T-helper 1 cell treated with Interleukin-12 subunit alpha and Interleukin-12 subunit beta and Interleukin-4 antibody, amounts not matched to agents 30 ng/mL and 1 ng/mL, for 36 hours (primary cell): ENCODE data around the gene SIM2. TPM values are rescaled to one million over a fixed set of nuclear protein-coding genes. Genes with fewer than 3 reads are reported as not detected.

ENCODE experiments used
- intact Hi-C: fragments of 100-400 bp; cut with micrococcal nuclease; formaldehyde crosslinking; loops from one replicate; pipeline ENCODE4 v1.15.1; 2024
- total RNA-seq: library from RNA; stranded (reverse); gene quantifications from 2 replicates; pipeline ENCODE4 v1.2.3, GENCODE V29; 2022

SIM2 gene
- total RNA-seq, 1 donor from 2014 or later: 0.22 TPM

DNA sequence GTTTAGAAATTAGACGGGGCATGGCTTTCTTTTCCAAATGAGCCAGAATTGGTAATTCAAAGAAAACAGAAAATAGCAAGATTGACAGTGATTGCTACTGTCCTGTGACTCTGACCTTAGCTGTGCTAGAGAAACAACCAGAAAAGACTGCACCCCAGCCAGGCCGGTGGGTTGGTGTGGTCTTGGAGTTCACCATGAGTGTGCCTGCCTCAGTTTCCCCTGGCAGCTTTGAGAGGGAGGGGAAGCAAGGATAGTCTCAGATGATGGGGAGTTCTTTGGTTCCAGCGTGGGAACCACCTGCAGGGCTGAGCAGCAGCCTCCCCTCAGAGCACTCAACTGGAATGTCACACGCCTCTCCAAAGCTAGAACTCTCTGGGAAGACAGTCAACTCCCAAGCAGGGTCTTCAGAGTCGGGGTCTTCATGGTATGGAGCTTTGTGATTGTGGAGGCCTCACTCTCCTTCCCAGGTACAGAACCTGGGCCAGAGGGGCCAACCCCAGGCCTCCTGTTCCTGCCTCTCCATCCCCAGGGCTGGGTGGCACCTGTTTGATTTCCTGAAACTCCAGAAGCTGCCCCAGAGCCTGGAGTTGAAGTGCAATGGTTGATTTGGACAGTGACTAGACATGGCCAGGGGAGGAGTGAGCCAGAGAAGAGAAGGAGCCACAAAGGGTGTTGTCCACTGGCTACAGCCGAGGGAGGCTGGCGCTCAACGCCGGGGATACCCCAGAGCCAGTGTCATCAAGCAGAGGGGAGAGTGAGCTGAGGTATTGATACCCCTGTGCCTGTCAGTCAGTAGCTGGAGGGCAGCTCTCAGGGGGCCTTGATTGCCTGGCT lies 35.7 kb downstream of the SIM2 start:
- intact Hi-C loops: no loop called here

- intact Hi-C loops: no loop called here
Measured at GRCh38 chr21:36735201-36735515, 36.2 kb downstream of the SIM2 start.

- intact Hi-C loops: no loop called here
Measured at GRCh38 chr21:36735724-36736320, 36.9 kb downstream of the SIM2 start.

DNA sequence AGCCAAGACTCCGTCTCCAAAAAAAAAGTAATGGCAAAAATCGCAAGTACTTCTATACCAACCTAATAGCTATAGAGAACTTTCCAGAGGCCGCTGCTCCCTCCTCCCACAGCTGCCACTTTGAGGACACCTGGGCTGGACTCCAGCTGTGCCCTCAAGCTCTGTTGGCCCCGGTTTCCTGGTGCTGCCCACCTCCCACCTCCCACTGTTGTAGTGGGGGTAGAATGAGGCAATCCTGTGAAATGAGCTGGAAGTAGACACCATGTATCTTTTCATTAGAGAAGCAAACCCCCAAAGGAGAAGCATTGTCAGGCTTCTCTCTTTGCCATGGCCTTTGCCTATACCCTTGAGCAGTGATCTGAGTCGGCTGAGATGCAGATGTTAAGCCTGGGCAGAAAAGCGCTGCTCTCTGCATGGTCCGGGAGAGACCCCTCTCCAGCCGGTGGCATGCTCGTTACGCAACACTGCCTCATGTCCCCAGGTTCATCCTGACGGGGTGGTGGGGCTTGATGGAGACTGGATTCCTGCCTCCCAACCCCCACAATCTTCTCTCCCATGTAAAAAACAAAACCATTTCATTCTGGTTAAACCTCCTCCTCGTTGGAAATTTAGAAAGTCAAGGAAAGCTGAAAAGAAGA lies 39.7 kb downstream of the SIM2 start:
- intact Hi-C loops: no loop called here

DNA sequence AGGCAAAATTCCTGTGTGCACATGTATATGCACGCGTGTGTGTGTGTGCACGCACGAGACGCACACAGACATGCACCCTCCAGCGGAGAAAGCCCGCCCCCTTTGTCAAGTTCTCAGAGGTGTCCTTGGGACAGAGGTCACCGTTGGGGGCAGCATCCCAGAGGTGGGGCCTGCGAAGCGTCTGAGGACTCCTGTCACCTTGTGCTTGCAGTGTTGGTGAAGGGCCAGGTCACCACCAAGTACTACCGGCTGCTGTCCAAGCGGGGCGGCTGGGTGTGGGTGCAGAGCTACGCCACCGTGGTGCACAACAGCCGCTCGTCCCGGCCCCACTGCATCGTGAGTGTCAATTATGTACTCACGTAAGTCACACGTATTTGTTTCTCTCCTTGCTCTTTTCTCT lies 42.6 kb downstream of the SIM2 start:
- intact Hi-C loops: no loop called here

GRCh38 chr21:36743008-36743407 lies 44.1 kb downstream of the SIM2 start:
- intact Hi-C loops: no loop called here

DNA sequence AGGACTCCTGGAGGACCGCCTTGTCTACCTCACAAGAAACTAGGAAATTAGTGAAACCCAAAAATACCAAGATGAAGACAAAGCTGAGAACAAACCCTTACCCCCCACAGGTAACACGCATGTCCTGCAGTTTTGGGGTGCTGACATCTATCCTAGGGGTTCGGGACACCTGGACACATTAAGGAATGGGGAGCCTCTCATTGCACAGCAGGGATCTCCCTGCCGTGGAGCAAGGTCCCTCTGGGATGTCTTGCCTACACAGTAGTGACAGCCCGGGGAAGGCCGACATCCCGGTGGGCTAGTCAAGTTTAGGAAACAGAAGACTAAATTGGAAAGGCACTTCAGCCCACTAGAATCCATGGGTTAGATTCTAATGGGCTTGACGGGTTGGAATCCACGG lies 44.5 kb downstream of the SIM2 start:
- intact Hi-C loops: no loop called here

GRCh38 chr21:36744190-36744559 lies 45.3 kb downstream of the SIM2 start:
- intact Hi-C loops: no loop called here

DNA sequence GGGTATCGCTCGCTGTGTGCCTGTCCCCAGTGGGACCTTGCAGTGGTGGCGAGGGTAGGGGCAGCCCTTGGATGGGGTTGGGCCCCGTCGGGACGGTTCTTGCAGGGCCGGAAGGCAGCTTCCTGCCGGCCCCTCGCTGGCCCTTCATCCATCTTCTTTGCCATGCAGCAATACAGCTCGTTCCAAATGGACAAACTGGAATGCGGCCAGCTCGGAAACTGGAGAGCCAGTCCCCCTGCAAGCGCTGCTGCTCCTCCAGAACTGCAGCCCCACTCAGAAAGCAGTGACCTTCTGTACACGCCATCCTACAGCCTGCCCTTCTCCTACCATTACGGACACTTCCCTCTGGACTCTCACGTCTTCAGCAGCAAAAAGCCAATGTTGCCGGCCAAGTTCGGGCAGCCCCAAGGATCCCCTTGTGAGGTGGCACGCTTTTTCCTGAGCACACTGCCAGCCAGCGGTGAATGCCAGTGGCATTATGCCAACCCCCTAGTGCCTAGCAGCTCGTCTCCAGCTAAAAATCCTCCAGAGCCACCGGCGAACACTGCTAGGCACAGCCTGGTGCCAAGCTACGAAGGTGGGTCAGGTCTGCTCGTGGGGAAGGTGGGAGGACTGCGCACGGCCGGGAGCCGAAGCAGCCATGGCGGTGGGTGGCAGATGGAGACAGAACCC lies 45.8 kb downstream of the SIM2 start:
- intact Hi-C loops: no loop called here

- intact Hi-C loops: no loop called here
Measured at GRCh38 chr21:36745459-36745858, 46.5 kb downstream of the SIM2 start.

GRCh38 chr21:36747041-36747814 lies 48.3 kb downstream of the SIM2 start:
- intact Hi-C loops: no loop called here

- intact Hi-C loops: loop anchor here (2.0 kb wide), 1 partner anchor 179 kb away; no protein-coding TSS in a partner anchor
Measured at GRCh38 chr21:36747815-36748383, 49.0 kb downstream of the SIM2 start.

DNA sequence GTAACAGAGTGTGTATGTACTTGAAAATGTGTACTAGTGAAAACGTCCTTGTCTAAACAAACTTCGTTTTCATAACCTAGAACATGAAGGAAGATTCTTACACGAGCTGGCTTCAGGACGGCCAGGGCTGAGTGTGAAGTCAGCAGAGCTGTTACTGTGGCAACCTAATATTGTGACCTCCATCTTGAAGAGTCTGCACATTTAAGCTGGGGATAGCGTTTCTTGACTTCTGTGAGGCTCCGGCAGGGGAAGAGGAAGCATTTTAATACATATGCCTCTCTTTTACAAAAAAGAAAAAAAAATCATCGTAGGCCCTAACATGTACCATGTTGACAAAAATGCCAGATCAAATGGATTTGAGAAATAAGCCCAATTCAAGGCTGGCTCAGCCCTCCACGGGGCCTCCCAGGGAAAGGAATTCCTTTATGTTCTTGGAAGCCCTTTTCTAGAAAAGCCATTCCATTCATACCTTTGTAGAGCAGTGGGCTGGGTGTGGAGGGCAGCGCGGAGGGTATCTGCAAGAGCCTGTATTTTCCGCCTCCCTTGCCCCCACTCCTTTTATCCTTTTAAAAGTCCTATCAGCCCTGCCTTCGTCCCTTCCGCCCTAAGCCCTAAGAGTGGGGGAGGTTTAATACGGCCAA lies 51.1 kb downstream of the SIM2 start:
- intact Hi-C loops: loop anchor here (2.0 kb wide), 1 partner anchor 177 kb away; no protein-coding TSS in a partner anchor

DNA sequence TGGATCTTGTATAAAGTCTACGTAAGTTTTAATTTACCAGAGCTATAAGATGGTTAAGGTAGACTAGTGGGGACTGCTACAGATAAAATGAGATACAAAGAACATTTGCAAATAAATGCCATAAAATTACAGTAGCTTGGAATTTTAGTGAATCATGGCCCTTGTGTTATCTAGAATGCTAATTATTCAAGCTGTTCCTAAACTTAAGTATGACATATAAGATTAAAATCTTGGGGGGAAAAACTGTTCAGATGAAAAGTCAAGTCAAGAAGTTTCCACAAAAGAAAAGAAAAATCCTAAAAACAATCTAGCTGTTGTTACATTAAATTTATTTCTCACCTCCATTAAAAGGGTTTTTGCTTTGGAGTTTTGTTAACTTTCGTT lies 51.7 kb downstream of the SIM2 start:
- intact Hi-C loops: no loop called here

GRCh38 chr21:36751383-36751782 lies 52.5 kb downstream of the SIM2 start:
- intact Hi-C loops: no loop called here

DNA sequence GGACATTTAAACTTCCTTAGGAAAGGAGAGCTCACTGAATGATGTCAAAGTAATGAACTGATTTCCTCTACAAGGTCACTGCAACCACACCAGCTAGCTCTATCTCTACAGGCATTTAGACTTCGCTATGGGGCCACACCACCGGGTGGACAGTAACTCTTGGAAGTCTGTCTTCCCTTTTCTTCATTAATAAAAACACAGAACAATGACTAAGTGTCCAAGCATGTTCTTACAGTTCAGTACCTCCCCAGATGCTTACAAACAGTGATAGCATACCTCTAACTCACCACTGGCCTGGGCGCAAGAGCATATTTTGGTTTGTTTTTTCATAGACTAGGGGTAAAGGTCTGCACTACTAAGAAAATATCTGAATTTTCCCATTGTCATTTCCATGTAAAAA lies 54.6 kb downstream of the SIM2 start:
- intact Hi-C loops: no loop called here

GRCh38 chr21:36754241-36754898 lies 55.5 kb downstream of the SIM2 start:
- intact Hi-C loops: no loop called here

- intact Hi-C loops: no loop called here
Measured at GRCh38 chr21:36756527-36756926, 57.6 kb downstream of the SIM2 start.

DNA sequence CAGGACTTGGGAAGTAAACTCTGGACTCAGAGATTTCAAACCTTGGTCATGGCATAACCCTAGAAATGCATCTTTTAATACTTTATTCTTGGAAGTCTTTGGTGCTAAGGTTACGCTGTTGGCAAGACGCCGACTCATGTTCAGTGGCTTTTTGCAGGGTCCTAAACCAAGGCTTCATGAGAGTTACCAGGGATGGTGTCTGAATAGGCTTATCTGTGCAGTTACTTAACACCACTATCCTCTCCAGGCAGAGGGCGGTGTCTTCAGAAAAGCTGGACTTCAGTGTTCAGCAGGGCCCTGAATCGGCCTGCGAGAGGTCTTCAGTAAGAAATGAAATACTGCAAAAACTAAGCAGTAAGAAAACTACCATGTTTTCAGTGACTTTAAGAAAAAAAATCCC lies 58.3 kb downstream of the SIM2 start:
- intact Hi-C loops: no loop called here
